ENCODE results near the gene HEXD.

GRCh38 chr17:82483204-82483660 lies 65.1 kb downstream of the HEXD start:
- TF ChIP-seq CTCF (IDR thresholded peaks at IDR 0.05), result no peak
- no peak for TF ChIP-seq POLR2A (IDR thresholded peaks at IDR 0.05)

Measured in uterus (tissue), 2 donors.